Immature natural killer cell (primary cell): ENCODE data around the gene SHB. TPM values are rescaled to one million over a fixed set of nuclear protein-coding genes. Genes with fewer than 3 reads are reported as not detected.

ENCODE experiments used
- DNase-seq, 3 donors: peaks; one replicate each; pipeline ENCODE4 v3.0.0; 2022; ENCODE audit warnings: mixed read lengths in 1 of 3
- H3K27ac Mint-ChIP-seq, 6 donors: one replicate each; pipeline ENCODE4 v1.8.0; 2020; ENCODE audit warnings: mixed read lengths in 6 of 6, mild to moderate bottlenecking in 5 of 6, inconsistent platforms in 4 of 6, moderate library complexity in 3 of 6
- H3K27me3 Mint-ChIP-seq, 3 donors: one replicate each; pipeline ENCODE4 v1.8.0; 2020 to 2021; ENCODE audit warnings: low read depth in 3 of 3, mild to moderate bottlenecking in 3 of 3, mixed read lengths in 3 of 3, moderate library complexity in 3 of 3, inconsistent platforms in 1 of 3
- H3K36me3 Mint-ChIP-seq, 3 donors: one replicate each; pipeline ENCODE4 v1.8.0; 2020; ENCODE audit warnings: mixed read lengths in 3 of 3, inconsistent platforms in 2 of 3, mild to moderate bottlenecking in 2 of 3
- H3K4me1 Mint-ChIP-seq, 2 donors: one replicate each; pipeline ENCODE4 v1.8.0; 2020; ENCODE audit warnings: inconsistent platforms in 2 of 2, mild to moderate bottlenecking in 2 of 2, mixed read lengths in 2 of 2, moderate library complexity in 1 of 2
- H3K4me3 Mint-ChIP-seq, 5 donors: one replicate each; pipeline ENCODE4 v1.8.0; 2020; ENCODE audit warnings: mild to moderate bottlenecking in 5 of 5, mixed read lengths in 5 of 5, inconsistent platforms in 3 of 5, moderate library complexity in 3 of 5
- H3K9me3 Mint-ChIP-seq, 6 donors: one replicate each; pipeline ENCODE4 v1.8.0; 2020; ENCODE audit warnings: mild to moderate bottlenecking in 6 of 6, mixed read lengths in 6 of 6, inconsistent platforms in 4 of 6, moderate library complexity in 3 of 6
- polyA plus RNA-seq, 3 donors: library from polyadenylated mRNA; unstranded; fragments of 300-500 nt; fragmentation: Illumina TruSeq; gene quantifications; one replicate each; pipeline ENCODE4 v1.2.3, GENCODE V29; 2021

The SHB gene
- polyA plus RNA-seq, 3 donors from 2014 or later: 0.39 to 0.70 (median 0.57) TPM

DNA sequence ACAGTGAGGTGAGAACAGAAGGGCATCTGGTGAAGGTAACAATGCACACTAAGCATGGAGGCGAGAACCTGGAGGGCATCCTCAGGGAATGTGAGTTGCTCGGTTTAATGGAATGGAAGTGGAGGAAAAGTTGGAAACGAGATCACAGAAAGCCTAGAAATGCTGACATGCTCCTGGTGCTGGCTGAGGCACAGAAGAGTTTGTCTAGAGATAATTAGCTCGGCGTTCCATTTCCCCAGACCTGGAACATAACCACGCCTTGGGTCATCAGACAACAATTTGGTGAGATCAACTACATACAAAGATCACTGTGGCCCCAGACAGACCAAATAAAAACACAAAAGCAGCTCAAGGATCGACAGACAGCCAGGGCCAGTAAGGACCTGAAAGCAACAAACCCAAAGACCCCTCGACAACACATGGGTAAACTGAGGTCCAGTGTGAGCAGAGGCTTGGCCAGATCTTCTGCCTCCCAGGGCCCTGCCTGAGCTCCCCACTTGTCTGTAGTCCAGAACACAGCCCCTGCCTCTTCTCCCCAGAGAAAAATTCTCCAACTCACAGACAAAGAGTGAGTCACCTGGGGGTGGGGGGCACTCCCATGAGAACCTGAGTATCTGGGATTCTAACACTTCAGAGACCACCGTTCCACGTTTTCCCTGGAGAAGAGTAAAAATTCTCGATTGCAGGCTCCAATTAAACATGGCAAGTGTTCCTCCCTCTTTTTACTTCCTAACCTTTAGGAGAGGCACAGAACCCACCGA lies 52.5 kb downstream of the SHB start:
- no peak overlapping the region for H3K4me3 Mint-ChIP-seq
- no peak for DNase-seq
- no peaks in the 10 kb centered on the region for H3K4me1 Mint-ChIP-seq
- no peaks in the 10 kb centered on the region for H3K9me3 Mint-ChIP-seq
- H3K27ac Mint-ChIP-seq: peak overlapping the region in 1 of 6 donors; percentile 11
- H3K36me3 Mint-ChIP-seq: peaks cover 0 to 3% (median 0%) of the 10 kb centered on the region in 3 donors
- peaks cover 2 to 6% (median 4%) of the 10 kb centered on the region in 3 donors for H3K27me3 Mint-ChIP-seq

DNA sequence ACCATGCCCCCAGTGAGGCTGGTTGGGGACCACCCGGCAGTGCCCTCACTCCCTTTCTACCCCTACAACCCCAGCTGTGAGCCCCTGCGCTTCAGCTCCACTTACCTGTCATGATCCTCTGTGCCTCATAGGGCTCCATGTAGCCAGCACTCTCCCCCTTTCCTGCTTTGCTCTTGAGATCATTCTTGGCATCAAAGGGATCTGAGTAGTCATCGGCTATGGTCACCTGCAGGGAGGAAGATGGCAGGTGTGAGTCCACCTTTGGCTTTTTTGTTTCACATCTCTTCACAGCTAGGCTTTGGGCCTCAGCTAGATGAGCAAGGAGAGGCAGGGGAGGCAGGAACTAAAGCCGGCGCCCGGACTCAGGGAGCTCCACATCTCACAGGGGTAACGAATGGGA lies 53.1 kb downstream of the SHB start:
- Mint-ChIP-seq H3K27me3 (peaks cover 2 to 6% (median 4%) of the 10 kb centered on the region in 3 donors), H3K9me3 (no peaks in the 10 kb centered on the region), H3K36me3 (peaks cover 0 to 3% (median 0%) of the 10 kb centered on the region in 3 donors), H3K4me3 (no peak overlapping the region), H3K4me1 (no peaks in the 10 kb centered on the region), H3K27ac (no peak overlapping the region)
- DNase-seq: no peak

DNA sequence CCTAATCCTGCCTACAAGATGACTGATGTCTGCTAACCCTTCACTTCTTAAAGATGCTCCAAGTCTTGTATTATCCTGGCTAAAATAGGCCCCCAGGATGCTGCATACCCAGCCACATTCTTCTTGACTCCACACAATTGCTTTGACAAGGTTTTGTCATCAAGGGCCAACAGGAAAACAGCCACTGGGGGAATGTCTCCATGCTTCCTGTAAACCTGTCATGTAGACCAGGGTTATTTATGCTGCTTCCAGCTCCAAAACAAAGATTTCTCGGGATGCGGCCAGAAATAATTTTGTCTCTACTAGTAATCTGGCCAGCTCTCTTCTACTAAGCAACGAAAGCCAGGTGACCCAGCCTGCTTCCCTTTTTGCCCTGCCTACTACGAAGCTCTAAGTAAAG lies 53.8 kb downstream of the SHB start:
- H3K9me3 Mint-ChIP-seq: no peaks in the 10 kb centered on the region
- H3K27ac Mint-ChIP-seq: no peak overlapping the region
- peaks cover 0 to 3% (median 0%) of the 10 kb centered on the region in 3 donors for H3K36me3 Mint-ChIP-seq
- no peak overlapping the region for H3K4me3 Mint-ChIP-seq
- no peak for DNase-seq
- H3K4me1 Mint-ChIP-seq: no peaks in the 10 kb centered on the region
- peaks cover 2 to 6% (median 4%) of the 10 kb centered on the region in 3 donors for H3K27me3 Mint-ChIP-seq

DNA sequence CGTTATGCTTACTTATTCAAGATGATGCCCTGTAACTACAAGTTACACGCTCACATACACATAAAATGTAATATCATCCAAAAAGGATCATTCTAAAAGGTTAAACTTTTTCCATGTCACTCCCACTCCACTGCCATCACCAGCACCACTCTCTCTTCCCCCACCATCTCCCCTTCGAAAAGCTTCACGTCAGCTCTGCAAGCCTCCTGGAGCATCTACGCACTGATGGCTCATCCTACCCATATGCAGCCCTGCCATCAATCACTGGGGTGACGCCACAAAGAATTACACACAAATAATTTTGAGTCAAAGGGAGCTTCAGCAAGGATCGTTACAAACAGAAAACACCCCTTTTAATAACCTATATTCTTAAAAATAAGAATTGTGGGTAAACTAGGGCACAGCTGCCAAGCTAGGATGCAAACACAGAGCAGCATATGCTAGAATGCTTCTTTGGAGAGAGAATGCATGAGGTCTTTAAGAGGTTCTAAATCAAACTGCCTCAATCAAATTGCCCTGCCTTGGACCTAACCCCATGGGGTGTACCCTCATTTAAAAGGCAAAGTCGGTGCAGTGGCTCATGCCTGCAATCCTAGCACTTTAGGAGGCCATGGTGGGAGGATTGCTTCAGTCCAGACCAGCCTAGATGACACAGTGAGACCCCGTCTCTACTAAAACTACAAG lies 56.1 kb downstream of the SHB start:
- no peak for DNase-seq
- Mint-ChIP-seq H3K9me3 (no peaks in the 10 kb centered on the region), H3K36me3 (peaks cover 0 to 3% (median 0%) of the 10 kb centered on the region in 3 donors), H3K4me3 (no peak overlapping the region), H3K27me3 (peaks cover 4 to 6% (median 4%) of the 10 kb centered on the region in 3 donors), H3K27ac (no peak overlapping the region), H3K4me1 (peaks cover 14 to 16% of the 10 kb centered on the region in 2 donors)

DNA sequence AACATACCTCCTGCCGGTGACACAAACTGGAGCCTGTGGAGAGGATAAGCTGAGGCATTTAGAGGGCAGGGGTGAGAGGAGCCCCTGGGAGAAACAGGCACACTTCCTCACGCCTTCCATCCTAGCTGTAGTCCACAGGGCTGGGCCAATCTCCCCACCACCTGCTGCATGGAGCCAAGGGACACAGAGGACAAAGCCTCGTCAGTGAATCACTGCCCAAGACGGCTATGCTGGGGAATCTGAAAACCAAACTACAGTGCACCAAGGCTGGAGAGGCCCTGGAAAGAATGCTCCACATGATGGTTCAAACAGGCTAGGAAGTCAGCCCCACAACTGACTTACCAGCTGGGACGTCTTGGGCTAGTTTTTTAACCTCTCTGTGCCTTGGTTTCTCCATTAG lies 57.0 kb downstream of the SHB start:
- DNase-seq: no peak
- no peak overlapping the region for H3K27ac Mint-ChIP-seq
- peaks cover 0 to 3% (median 0%) of the 10 kb centered on the region in 3 donors for H3K36me3 Mint-ChIP-seq
- no peaks in the 10 kb centered on the region for H3K9me3 Mint-ChIP-seq
- H3K4me1 Mint-ChIP-seq: peaks cover 23% of the 10 kb centered on the region in 2 donors
- no peak overlapping the region for H3K4me3 Mint-ChIP-seq
- peaks cover 2 to 6% (median 4%) of the 10 kb centered on the region in 3 donors for H3K27me3 Mint-ChIP-seq

DNA sequence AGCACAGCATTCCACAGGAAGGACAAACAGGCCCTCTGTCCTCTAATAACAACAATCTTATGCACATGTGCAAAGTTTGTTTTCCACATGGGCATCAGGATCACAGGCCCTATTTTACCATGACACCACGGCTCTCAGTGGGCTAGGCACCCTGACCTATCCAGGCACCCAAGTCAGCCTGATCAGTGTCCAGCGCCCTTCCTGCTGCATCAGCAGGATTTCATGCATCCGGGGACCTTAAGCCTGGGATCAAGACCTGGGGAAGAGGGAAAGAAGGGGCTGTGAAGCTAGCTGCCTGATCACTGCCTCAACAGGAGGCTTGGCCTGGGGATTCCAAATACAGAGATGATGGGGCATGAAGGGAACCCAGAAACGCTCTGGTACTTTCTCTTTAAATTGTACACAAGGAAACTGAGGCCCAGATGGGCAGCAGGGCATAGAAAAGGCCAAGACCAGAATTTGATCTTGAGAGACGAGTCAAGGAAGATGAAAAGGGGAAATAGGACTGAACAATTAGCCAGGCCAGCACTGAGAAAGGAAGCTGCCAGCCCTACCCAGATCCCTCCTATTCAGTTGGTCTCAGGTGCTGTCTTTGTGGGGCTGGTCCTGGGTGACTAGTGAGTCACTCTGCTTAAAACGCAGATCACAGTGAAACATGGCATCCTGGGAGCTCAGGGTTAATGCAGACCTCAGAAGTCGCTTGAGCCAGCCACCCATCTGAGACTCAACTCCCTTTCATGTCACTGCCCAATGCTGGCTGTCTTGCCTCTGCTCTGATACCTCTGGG lies 57.9 kb downstream of the SHB start:
- Mint-ChIP-seq H3K27me3 (peaks cover 2 to 4% (median 3%) of the 10 kb centered on the region in 3 donors), H3K4me1 (peaks cover 23 to 32% of the 10 kb centered on the region in 2 donors), H3K9me3 (no peaks in the 10 kb centered on the region), H3K36me3 (peaks cover 0 to 3% (median 0%) of the 10 kb centered on the region in 3 donors), H3K27ac (no peak overlapping the region), H3K4me3 (no peak overlapping the region)
- DNase-seq: no peak

DNA sequence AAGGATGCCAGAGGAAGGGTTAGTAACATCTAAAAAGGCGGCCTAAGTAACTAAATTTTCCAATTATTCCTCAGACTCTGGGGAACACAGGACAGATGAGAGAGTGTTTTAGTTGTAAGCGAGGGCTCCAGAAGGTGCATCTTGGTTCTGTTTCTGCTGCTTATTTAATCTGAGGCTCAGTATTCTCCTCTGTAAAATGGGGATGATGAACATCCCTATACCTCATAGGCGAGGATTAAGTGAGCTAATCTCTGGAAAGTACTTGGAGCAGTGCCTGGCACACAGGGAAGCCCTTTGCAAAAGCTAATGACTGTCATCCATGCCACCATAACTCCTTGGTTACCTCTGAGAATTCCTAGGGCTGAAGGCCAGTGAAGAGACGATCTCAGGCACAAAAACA lies 59.0 kb downstream of the SHB start:
- H3K4me1 Mint-ChIP-seq: peaks cover 23 to 36% of the 10 kb centered on the region in 2 donors
- no peaks in the 10 kb centered on the region for H3K9me3 Mint-ChIP-seq
- DNase-seq: no peak
- H3K27me3 Mint-ChIP-seq: peaks cover 2 to 5% (median 4%) of the 10 kb centered on the region in 3 donors
- H3K4me3 Mint-ChIP-seq: no peak overlapping the region
- H3K27ac Mint-ChIP-seq: peak overlapping the region in 1 of 6 donors; percentile 30
- H3K36me3 Mint-ChIP-seq: peaks cover 0 to 3% (median 0%) of the 10 kb centered on the region in 3 donors

DNA sequence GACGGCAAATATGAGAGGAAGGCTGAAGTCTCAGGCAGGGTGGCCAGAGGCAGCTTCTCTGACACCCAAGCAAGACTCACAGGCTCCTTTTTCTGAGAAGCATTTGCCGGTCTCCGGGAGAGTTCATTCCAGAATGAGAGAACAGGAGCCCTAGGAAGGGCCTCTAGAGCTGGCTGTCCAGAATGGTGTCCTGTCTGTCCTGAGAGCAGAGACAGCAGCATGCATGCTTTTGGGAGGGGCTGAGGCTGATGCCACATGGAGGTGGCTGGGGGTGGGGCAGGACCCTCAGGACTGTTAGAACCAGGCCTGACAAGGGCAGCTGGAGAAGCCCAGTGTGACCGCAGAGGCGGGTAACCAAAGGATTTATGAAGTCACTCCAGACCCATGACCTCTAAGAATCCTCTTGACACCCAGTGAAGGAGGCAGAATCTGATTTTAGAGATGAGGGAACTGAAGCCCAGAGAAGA lies 60.0 kb downstream of the SHB start:
- Mint-ChIP-seq H3K36me3 (peaks cover 0 to 3% (median 0%) of the 10 kb centered on the region in 3 donors), H3K4me3 (peak overlapping the region in 3 of 5 donors; percentile 73 to 76 (median 74)), H3K4me1 (peaks cover 23 to 36% of the 10 kb centered on the region in 2 donors), H3K9me3 (no peaks in the 10 kb centered on the region), H3K27me3 (peaks cover 2 to 7% (median 5%) of the 10 kb centered on the region in 3 donors), H3K27ac (peak overlapping the region; percentile 83 to 91 (median 86))
- DNase-seq: no peak

DNA sequence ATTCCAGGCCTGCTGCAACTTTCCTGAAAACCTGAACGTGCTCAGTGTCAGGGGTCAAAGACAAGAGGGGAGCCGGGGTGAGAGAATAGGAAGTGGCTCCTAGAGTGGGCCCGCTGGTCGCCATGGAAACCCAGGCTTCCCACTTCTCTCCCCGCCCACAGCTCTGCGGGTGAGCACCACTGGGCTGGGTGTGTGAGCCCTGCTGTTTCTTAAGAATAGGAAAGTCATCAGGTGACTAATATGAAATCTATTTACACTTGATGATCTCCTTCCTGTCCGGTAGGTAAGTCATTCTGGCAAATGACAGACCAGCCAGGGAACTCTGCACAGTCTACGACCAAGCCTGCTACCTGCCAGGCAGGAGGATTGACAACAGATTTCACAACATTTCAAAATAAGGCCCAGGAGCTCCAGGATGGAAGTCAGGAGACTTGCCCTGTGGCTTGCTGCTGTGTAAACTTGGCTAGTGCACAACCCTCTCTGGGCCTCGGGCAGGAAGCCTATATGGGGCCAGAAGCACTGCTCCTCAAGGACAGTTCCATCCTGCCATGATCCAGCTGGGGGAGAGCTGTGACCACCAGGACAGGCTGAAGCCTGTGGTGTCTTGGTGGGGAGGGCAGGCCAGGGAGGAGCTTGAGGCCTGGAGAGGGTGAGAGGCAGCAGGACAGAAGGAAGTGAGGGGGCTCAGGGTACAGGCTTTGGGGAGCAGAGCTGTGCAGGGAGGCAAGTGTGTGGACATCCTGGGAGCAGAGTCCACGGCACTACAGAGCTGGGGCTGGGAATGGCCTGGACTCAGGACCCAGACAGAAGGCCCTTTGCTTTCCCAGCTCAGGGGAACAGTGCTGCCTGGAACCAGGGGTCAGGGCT lies 60.6 kb downstream of the SHB start:
- Mint-ChIP-seq H3K36me3 (peaks cover 0 to 3% (median 0%) of the 10 kb centered on the region in 3 donors), H3K27me3 (peaks cover 3 to 5% (median 3%) of the 10 kb centered on the region in 3 donors), H3K4me1 (peaks cover 27 to 42% of the 10 kb centered on the region in 2 donors), H3K9me3 (no peaks in the 10 kb centered on the region), H3K27ac (peak overlapping the region; percentile 83 to 91 (median 86)), H3K4me3 (peak overlapping the region in 4 of 5 donors; percentile 40 to 76 (median 74))
- DNase-seq: peak; percentile 41 to 54 (median 54)

DNA sequence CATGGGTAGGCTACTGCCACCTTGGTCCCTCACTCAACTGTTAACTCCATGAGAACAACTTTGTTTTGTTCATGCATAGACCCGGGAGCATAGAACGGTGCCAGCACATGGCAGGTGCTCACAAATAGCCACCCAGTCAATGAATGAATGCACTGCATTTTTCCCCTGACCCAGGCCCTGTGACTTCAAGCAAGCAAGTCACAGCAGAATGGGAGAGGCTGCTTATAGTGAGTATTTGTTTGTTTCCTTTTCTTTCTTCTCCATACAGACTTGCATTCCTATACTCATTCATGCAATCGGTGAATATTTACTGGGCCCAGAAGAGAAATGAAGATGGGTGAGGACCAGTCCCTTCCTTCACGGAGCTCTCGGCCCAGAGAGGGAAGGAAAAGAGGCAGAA lies 62.0 kb downstream of the SHB start:
- H3K27ac Mint-ChIP-seq: peak overlapping the region in 4 of 6 donors; percentile 15 to 85 (median 53)
- H3K9me3 Mint-ChIP-seq: no peaks in the 10 kb centered on the region
- H3K4me3 Mint-ChIP-seq: peak overlapping the region in 1 of 5 donors; percentile 49
- H3K27me3 Mint-ChIP-seq: peaks cover 3 to 13% (median 3%) of the 10 kb centered on the region in 3 donors
- no peaks in the 10 kb centered on the region for H3K36me3 Mint-ChIP-seq
- no peak for DNase-seq
- peaks cover 41 to 56% of the 10 kb centered on the region in 2 donors for H3K4me1 Mint-ChIP-seq

DNA sequence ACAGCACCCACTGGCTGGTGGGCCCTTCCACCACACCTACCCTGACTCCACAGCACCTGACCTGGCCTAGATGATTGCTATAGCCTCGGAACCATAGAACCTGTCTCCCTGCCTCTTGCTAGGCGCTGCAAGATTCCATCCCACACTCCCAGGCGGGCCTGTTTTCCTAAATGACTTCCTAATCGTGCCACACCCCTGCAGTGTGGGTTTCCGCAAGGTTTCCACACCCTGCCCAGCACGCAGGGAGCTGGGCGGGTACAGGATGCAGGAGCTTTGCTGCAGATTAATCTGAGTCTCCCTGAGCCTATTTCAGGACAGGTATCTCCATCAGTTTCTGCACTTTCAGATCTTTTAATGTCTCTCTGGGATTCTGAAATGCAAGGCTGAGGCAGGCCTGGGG lies 62.9 kb downstream of the SHB start:
- peaks cover 3 to 10% (median 3%) of the 10 kb centered on the region in 3 donors for H3K27me3 Mint-ChIP-seq
- no peak overlapping the region for H3K4me3 Mint-ChIP-seq
- H3K4me1 Mint-ChIP-seq: peaks cover 45 to 63% of the 10 kb centered on the region in 2 donors
- no peaks in the 10 kb centered on the region for H3K9me3 Mint-ChIP-seq
- H3K36me3 Mint-ChIP-seq: no peaks in the 10 kb centered on the region
- no peak for DNase-seq
- peak overlapping the region in 3 of 6 donors; percentile 0 to 53 (median 42) for H3K27ac Mint-ChIP-seq

DNA sequence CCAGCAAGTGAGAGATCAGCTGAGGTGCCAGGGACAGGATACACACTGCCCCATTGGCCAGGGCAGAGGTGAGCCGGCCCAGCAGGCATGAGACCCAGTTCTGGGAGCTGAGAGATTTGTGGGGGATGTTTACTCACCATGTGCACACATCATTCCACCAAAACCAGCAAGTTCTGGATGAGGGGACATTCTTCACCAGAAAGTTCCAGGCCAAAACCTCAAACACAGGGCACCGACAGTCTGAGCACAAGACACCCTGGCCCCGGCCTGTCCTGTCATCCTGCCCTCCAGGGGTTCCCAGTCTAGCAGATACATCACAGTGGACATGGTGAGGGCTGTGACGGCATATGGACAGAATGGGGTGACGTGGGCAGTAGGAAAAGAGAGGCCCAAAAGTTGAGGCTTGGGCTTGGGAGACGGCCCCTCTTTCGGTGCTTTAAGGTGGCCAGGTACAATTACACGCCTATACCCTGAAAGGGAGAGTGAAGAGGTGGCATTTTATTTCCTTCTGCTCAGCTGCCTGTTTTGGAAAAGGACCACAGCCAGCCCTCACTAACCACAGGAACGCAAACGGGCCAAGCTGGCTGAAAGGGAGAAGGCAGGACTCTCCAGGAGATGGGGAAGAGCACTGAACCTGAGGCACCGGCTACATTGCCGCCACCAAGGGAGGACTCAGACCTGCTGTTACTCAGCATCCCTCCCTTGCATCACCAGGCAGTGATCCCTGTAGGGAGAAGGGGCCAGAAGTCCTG lies 64.0 kb downstream of the SHB start:
- Mint-ChIP-seq H3K9me3 (no peaks in the 10 kb centered on the region), H3K4me3 (no peak overlapping the region), H3K36me3 (no peaks in the 10 kb centered on the region), H3K27me3 (peaks cover 3 to 10% (median 3%) of the 10 kb centered on the region in 3 donors), H3K4me1 (peaks cover 45 to 67% of the 10 kb centered on the region in 2 donors), H3K27ac (peak overlapping the region in 2 of 6 donors; percentile 10 to 21)
- no peak for DNase-seq
